K562 (cell line): ENCODE measurements around the gene PDE4D. TPM values are rescaled to one million over a fixed set of nuclear protein-coding genes. Genes with fewer than 3 reads are reported as not detected.

ENCODE experiments used
- ATAC-seq: fragments of 200-7000 bp; cut with Tn5 transposase; 3 replicates; pipeline ENCODE4 v1.9.1; 2020; ENCODE audit warnings: moderate library complexity
- BruUV-seq: library from RNA; stranded (reverse); fragments of 400-500 nt; replicated peaks from 2 replicates; lab custom pipeline; 2021; lab: Mats Ljungman, UMichigan
- CTCF ChIA-PET: fragments of 300-600 bp; formaldehyde crosslinking; extraction: SDS; loops from one replicate; lab custom pipeline; 2021; ENCODE audit warnings: low intra/inter-chr PET ratio; lab: Yijun Ruan, JAX
- POLR2A ChIA-PET: fragments of 300-600, 350-650 bp; sonication (Branson Sonifier 250); formaldehyde crosslinking; extraction: SDS; loops from one replicate; lab custom pipeline; 2021; ENCODE audit warnings: antibody characterized with exemption, inconsistent platforms; lab: Yijun Ruan, JAX
- DNase-seq, 4 experiments: peaks; one replicate each; pipeline versions ENCODE4 v3.0.0 to v3.0.0-alpha.2; 2011 to 2018; ENCODE audit warnings: low spot score in 3 of 4, mixed read lengths in 3 of 4; ENCODE audit errors: extremely low read depth in 1 of 4
- FAIRE-seq: peaks from 2 replicates; lab custom pipeline; 2011; peaks lifted over from hg19 to GRCh38; lab: Jason Lieb, UNC
- H2AFZ ChIP-seq: 2 replicates; pipeline ENCODE4 v1.6.0; 2011; ENCODE audit warnings: low read depth, low read length, control low read depth, inconsistent platforms
- H3K27ac ChIP-seq: fragments of 200-600 bp; 3 replicates; pipeline ENCODE4 v1.8.0; 2011; ENCODE audit warnings: low read depth, mild to moderate bottlenecking, control low read depth, inconsistent platforms, low read length, moderate library complexity, mixed read lengths; ENCODE audit errors: extremely low read depth
- H3K27me3 ChIP-seq, 2 experiments: fragments of 300-600 bp in 1 of 2; 2 replicates in 1 of 2; 3 replicates in 1 of 2; pipeline versions ENCODE4 v1.6.0 to v1.8.0; 2011; ENCODE audit warnings: inconsistent platforms in 2 of 2, low read length in 2 of 2, mild to moderate bottlenecking in 1 of 2, mixed read lengths in 1 of 2, moderate library complexity in 1 of 2; ENCODE audit not compliant: control insufficient read depth in 2 of 2, insufficient read depth in 2 of 2
- H3K36me3 ChIP-seq: fragments of 300-600 bp; 3 replicates; pipeline ENCODE4 v1.8.0; 2011; ENCODE audit warnings: mild to moderate bottlenecking, low read length, inconsistent platforms; ENCODE audit not compliant: control insufficient read depth, insufficient read depth
- H3K4me1 ChIP-seq, 2 experiments: fragments of 200-600 bp in 1 of 2; replicated peaks in 1 of 2; 2 replicates in 1 of 2; 3 replicates in 1 of 2; pipeline versions ENCODE4 v1.5.1 to v1.8.0; 2011; ENCODE audit warnings: inconsistent platforms in 2 of 2, low read length in 2 of 2, mild to moderate bottlenecking in 1 of 2, mixed read lengths in 1 of 2, moderate library complexity in 1 of 2; ENCODE audit not compliant: control insufficient read depth in 2 of 2, insufficient read depth in 2 of 2
- H3K4me2 ChIP-seq: 2 replicates; pipeline ENCODE4 v1.6.1; 2011; ENCODE audit warnings: low read length, control low read depth, inconsistent platforms, mixed read lengths; ENCODE audit not compliant: insufficient read depth
- H3K4me3 ChIP-seq: fragments of 200-600 bp; sonication (generic), shearing (Covaris generic); 2 replicates; pipeline ENCODE4 v1.5.1; 2016; ENCODE audit warnings: control low read depth, inconsistent platforms
- H3K79me2 ChIP-seq: fragments of 200-600 bp; 3 replicates; pipeline ENCODE4 v1.8.0; 2011; ENCODE audit warnings: low read length, inconsistent platforms; ENCODE audit not compliant: control insufficient read depth, insufficient read depth
- H3K9ac ChIP-seq, 2 experiments: 2 replicates each; pipeline versions ENCODE4 v1.6.0 to v1.6.1; 2011; ENCODE audit warnings: low read depth in 2 of 2, low read length in 2 of 2, control low read depth in 1 of 2, inconsistent platforms in 1 of 2, mild to moderate bottlenecking in 1 of 2, mixed read lengths in 1 of 2; ENCODE audit not compliant: insufficient read depth in 1 of 2
- H3K9me1 ChIP-seq: one replicate; pipeline ENCODE4 v1.6.0; 2011; ENCODE audit warnings: inconsistent platforms, mild to moderate bottlenecking, low read length, moderate library complexity; ENCODE audit not compliant: control insufficient read depth, insufficient read depth
- H3K9me3 ChIP-seq: replicated peaks from 2 replicates; pipeline ENCODE4 v1.5.1; 2011; ENCODE audit warnings: low read depth, low read length, inconsistent platforms; ENCODE audit not compliant: control insufficient read depth, insufficient read depth
- H4K20me1 ChIP-seq: replicated peaks from 2 replicates; pipeline ENCODE4 v1.6.1; 2011; ENCODE audit warnings: low read length, inconsistent platforms, mixed read lengths; ENCODE audit not compliant: control insufficient read depth, insufficient read depth
- CBX3 ChIP-seq, 2 experiments: IDR thresholded peaks; 1 replicate in 1 of 2; 2 replicates in 1 of 2; pipeline ENCODE4 v1.6.1; 2012; ENCODE audit warnings: inconsistent platforms in 2 of 2, low read length in 2 of 2, borderline replicate concordance in 1 of 2, control low read depth in 1 of 2
- CHD1 ChIP-seq: fragments of 200-600 bp; sonication (generic); IDR thresholded peaks from one replicate; pipeline ENCODE4 v1.6.1; 2012; ENCODE audit warnings: mild to moderate bottlenecking, moderate library complexity, low read length, inconsistent platforms
- EWSR1 ChIP-seq: fragments of 450-650 bp; IDR thresholded peaks from 2 replicates; pipeline ENCODE4 v1.6.1; 2018; ENCODE audit warnings: borderline replicate concordance, mild to moderate bottlenecking, low read depth, moderate library complexity; ENCODE audit not compliant: partially characterized antibody
- FOXK1 ChIP-seq: sonication (generic); formaldehyde crosslinking; IDR thresholded peaks from 2 replicates; pipeline ENCODE4 v1.8.0; 2022; ENCODE audit warnings: missing genetic modification reagents, mild to moderate bottlenecking, borderline replicate concordance
- GABPB1 ChIP-seq: sonication (generic); formaldehyde crosslinking; IDR thresholded peaks from 2 replicates; pipeline ENCODE4 v1.8.0; 2022; ENCODE audit warnings: mild to moderate bottlenecking, missing genetic modification reagents
- KDM4B ChIP-seq, 2 experiments: fragments of 450-650 bp in 1 of 2; sonication (generic) in 1 of 2; IDR thresholded peaks; 2 replicates each; pipeline ENCODE4 v1.6.1; 2016 to 2017; ENCODE audit warnings: borderline replicate concordance in 2 of 2, antibody characterized with exemption in 1 of 2, low read depth in 1 of 2, mild to moderate bottlenecking in 1 of 2
- NFE2L1 ChIP-seq: fragments of 450-650 bp; IDR thresholded peaks from 2 replicates; pipeline ENCODE4 v1.6.1; 2016; ENCODE audit warnings: missing genetic modification characterization, low read depth, mild to moderate bottlenecking, missing compliant biosample characterization, moderate library complexity, borderline replicate concordance
- PATZ1 ChIP-seq: fragments of 250-450 bp; sonication (Bioruptor Pico); IDR thresholded peaks from 2 replicates; pipeline ENCODE4 v1.5.0; 2020; ENCODE audit warnings: mild to moderate bottlenecking, borderline replicate concordance
- POLR3A ChIP-seq: IDR thresholded peaks from 2 replicates; pipeline ENCODE4 v1.6.1; 2011; ENCODE audit warnings: borderline replicate concordance, mild to moderate bottlenecking, moderate library complexity; ENCODE audit not compliant: insufficient read length, insufficient read depth; ENCODE audit errors: extremely low read depth
- POU5F1 ChIP-seq: fragments of 150-350 bp; IDR thresholded peaks from 2 replicates; pipeline ENCODE4 v1.6.1; 2014; ENCODE audit warnings: borderline replicate concordance, low read length, low read depth, mild to moderate bottlenecking; ENCODE audit not compliant: partially characterized antibody
- RBFOX2 ChIP-seq: fragments of 200-400 bp; formaldehyde crosslinking; IDR thresholded peaks from 2 replicates; pipeline ENCODE4 v1.6.1; 2017; ENCODE audit warnings: low read depth, mild to moderate bottlenecking, low read length, moderate library complexity
- in situ Hi-C: fragments of 300-500 bp; cut with MboI; formaldehyde crosslinking; loops from 4 replicates; pipeline ENCODE4 v1.15.0; 2018; ENCODE audit warnings: inconsistent platforms, mixed read lengths
- intact Hi-C: fragments of 100-400 bp; cut with micrococcal nuclease; formaldehyde crosslinking; loops from 2 replicates; pipeline ENCODE4 v1.14.2; 2022
- polyA plus RNA-seq, 8 experiments: library from polyadenylated mRNA; depleted of rRNA in 4 of 8; stranded (reverse) in 5 of 8; unstranded in 3 of 8; fragments of >200 nt; fragmentation: Nextera tagmentation in 2 of 8; fragmentation: Illumina TruSeq in 1 of 8; extraction: Ambion mirVana in 2 of 8; extraction: Trizol in 1 of 8; gene quantifications; 2 replicates each; pipeline versions ENCODE4 v1.2.1 to v1.2.3, GENCODE V29; 2011 to 2014; ENCODE audit warnings: inconsistent platforms in 1 of 8, missing spikeins in 1 of 8
- total RNA-seq, 7 experiments: library from RNA; depleted of rRNA in 6 of 7; stranded (reverse); fragments of >200 nt in 6 of 7; fragmentation: Illumina TruSeq in 2 of 7; extraction: Trizol in 2 of 7; gene quantifications; 2 replicates each; pipeline versions ENCODE4 v1.2.1 to v1.2.3, GENCODE V29; 2011 to 2021; ENCODE audit warnings: low replicate concordance in 1 of 7

PDE4D gene
- total and polyA plus RNA-seq, 9 of the 15 experiments (the other 6 are each of a cell fraction or from before 2014, with no cell fraction given), result 0.04 to 0.46 (median 0.13) TPM

DNA sequence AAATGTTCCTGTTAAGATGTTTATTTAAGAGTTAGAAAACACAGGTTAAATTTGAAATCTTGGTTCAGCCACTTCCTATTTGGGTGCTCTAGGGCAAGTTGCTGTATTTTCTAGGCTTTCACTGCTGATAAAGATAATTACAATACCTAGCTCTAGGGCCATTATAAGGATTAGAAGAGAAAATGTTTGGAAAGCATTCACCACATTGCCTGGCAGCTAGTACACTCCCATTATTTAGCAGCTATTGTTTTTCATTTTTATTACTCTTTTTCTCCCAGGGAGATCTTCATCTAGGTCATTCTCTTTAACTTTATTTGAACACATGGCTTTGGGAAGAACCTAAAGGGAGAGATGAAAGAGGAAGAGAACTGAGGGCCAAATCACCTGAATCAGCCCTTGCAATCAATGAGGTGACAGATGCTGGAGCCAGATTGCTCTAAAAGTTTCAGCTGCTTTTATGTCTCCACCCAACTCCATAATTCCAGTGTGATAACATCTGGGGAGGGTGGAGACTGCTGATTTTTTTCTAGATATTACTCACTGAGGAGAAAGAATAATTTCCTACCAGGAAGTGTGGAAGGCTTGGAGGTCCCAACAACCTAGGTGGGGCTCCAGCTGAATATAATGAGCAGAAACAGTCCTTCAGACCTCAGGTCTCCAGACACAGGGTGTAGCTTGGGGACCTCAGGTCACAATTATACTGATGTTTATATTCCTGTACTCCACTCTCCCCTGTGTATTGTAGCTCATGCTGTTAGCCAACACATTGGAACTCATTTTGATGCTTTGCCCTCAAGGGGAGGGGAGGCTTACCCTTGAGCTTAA is 670.6 kb downstream of the PDE4D start:
- Histone ChIP-seq H3K27ac (no peak overlapping the region), H3K36me3 (no peaks in the 10 kb centered on the region), H2AFZ (no peak overlapping the region), H3K9me3 (no peaks in the 10 kb centered on the region), H4K20me1 (no peaks in the 10 kb centered on the region), H3K4me1 (no peaks in the 10 kb centered on the region), H3K4me2 (no peak overlapping the region), H3K79me2 (no peaks in the 10 kb centered on the region), H3K4me3 (no peak overlapping the region), H3K9me1 (no peaks in the 10 kb centered on the region), H3K9ac (no peak overlapping the region), H3K27me3 (no peaks in the 10 kb centered on the region)
- TF ChIP-seq FOXK1 (CRISPR knock-in tag) (no peak), POLR3A (no peak), CHD1 (no peak), RBFOX2 (no peak), CBX3 (IDR thresholded peaks at IDR 0.05; ENCODE audit: borderline replicate concordance in 1 of 2, low read length in 2 of 2) (no peak), EWSR1 (no peak), PATZ1 (CRISPR knock-in tag) (no peak), POU5F1 (no peak), NFE2L1 (tag) (no peak), GABPB1 (CRISPR knock-in tag) (no peak), KDM4B (IDR thresholded peaks at IDR 0.05; ENCODE audit: borderline replicate concordance in 2 of 2, low read depth in 1 of 2) (no peak)
- in situ Hi-C loops (no loop called here), intact Hi-C loops (no loop called here)
- FAIRE-seq, result no peak
- DNase-seq, result no peak
- no peak for ATAC-seq
- ChIA-PET POLR2A (interaction anchor here (0.9 to 1.2 kb wide), 2 partner anchors 10 to 143 kb away, joined by 3 to 5 read pairs; no protein-coding TSS in a partner anchor), CTCF (no interaction called here)
- BruUV-seq, result no TSS peak
